ENCODE results near the gene CAPNS2.

The CAPNS2 gene

GRCh38 chr16:55566432-55567175, at the start of gene CAPNS2:
Gene CAPNS2 (plus strand): TSS chr16:55566684. CDS start chr16:55566757, 73 bp downstream.
- H3K4me1 ChIP-seq (ENCODE audit: control insufficient read depth, insufficient read depth, low read length): no peaks in the 10 kb centered on the region
- no peaks in the 10 kb centered on the region for H3K27me3 ChIP-seq (ENCODE audit: control insufficient read depth, insufficient read depth, low read length)
- no peak within 1 kb of the TSS for H3K9ac ChIP-seq (ENCODE audit: low read length)
- no peak within 1 kb of the TSS for H3K27ac ChIP-seq (ENCODE audit: low read depth, low read length)
- H3K4me3 ChIP-seq (ENCODE audit: low read length): no peak within 1 kb of the TSS
- no peaks in the 10 kb centered on the region for H3K36me3 ChIP-seq (ENCODE audit: control insufficient read depth, insufficient read depth, low read length)

- no peaks in the 10 kb centered on the region for H3K27me3 ChIP-seq (ENCODE audit: control insufficient read depth, insufficient read depth, low read length)
These were observed 44.7 kb upstream of the CAPNS2 start for GRCh38 chr16:55521792-55522191.

GRCh38 chr16:55526441-55526840, 40.0 kb upstream of the CAPNS2 start:
- Histone ChIP-seq H3K4me3 (ENCODE audit: low read length) (no peak overlapping the region), H3K9ac (ENCODE audit: low read length) (no peak overlapping the region), H3K36me3 (ENCODE audit: control insufficient read depth, insufficient read depth, low read length) (no peaks in the 10 kb centered on the region), H3K27ac (ENCODE audit: low read depth, low read length) (no peak overlapping the region), H3K4me1 (ENCODE audit: control insufficient read depth, insufficient read depth, low read length) (no peaks in the 10 kb centered on the region), H3K27me3 (ENCODE audit: control insufficient read depth, insufficient read depth, low read length) (no peaks in the 10 kb centered on the region)

More at GRCh38 chr16:55521792-55522191, 44.7 kb upstream of the CAPNS2 start:
- no peak overlapping the region for H3K9ac ChIP-seq (ENCODE audit: low read length)
- no peak overlapping the region for H3K27ac ChIP-seq (ENCODE audit: low read depth, low read length)
- H3K4me1 ChIP-seq (ENCODE audit: control insufficient read depth, insufficient read depth, low read length): no peaks in the 10 kb centered on the region
- no peak overlapping the region for H3K4me3 ChIP-seq (ENCODE audit: low read length)
- H3K36me3 ChIP-seq (ENCODE audit: control insufficient read depth, insufficient read depth, low read length): no peaks in the 10 kb centered on the region

- H3K27me3 ChIP-seq (ENCODE audit: control insufficient read depth, insufficient read depth, low read length): no peaks in the 10 kb centered on the region
- H3K9ac ChIP-seq (ENCODE audit: low read length): no peak overlapping the region
- no peaks in the 10 kb centered on the region for H3K4me1 ChIP-seq (ENCODE audit: control insufficient read depth, insufficient read depth, low read length)
- H3K36me3 ChIP-seq (ENCODE audit: control insufficient read depth, insufficient read depth, low read length): no peaks in the 10 kb centered on the region
- H3K4me3 ChIP-seq (ENCODE audit: low read length): no peak overlapping the region
- H3K27ac ChIP-seq (ENCODE audit: low read depth, low read length): no peak overlapping the region
These were observed 38.6 kb upstream of the CAPNS2 start for GRCh38 chr16:55527885-55528284.

GRCh38 chr16:55529018-55529417, 37.5 kb upstream of the CAPNS2 start:
- Histone ChIP-seq H3K4me3 (ENCODE audit: low read length) (no peak overlapping the region), H3K4me1 (ENCODE audit: control insufficient read depth, insufficient read depth, low read length) (no peaks in the 10 kb centered on the region), H3K27ac (ENCODE audit: low read depth, low read length) (no peak overlapping the region), H3K36me3 (ENCODE audit: control insufficient read depth, insufficient read depth, low read length) (no peaks in the 10 kb centered on the region), H3K27me3 (ENCODE audit: control insufficient read depth, insufficient read depth, low read length) (no peaks in the 10 kb centered on the region), H3K9ac (ENCODE audit: low read length) (no peak overlapping the region)

GRCh38 chr16:55530316-55530856, 36.1 kb upstream of the CAPNS2 start:
- H3K27ac ChIP-seq (ENCODE audit: low read depth, low read length): no peak overlapping the region
- H3K36me3 ChIP-seq (ENCODE audit: control insufficient read depth, insufficient read depth, low read length): no peaks in the 10 kb centered on the region
- H3K27me3 ChIP-seq (ENCODE audit: control insufficient read depth, insufficient read depth, low read length): no peaks in the 10 kb centered on the region
- H3K9ac ChIP-seq (ENCODE audit: low read length): no peak overlapping the region
- H3K4me3 ChIP-seq (ENCODE audit: low read length): no peak overlapping the region
- H3K4me1 ChIP-seq (ENCODE audit: control insufficient read depth, insufficient read depth, low read length): no peaks in the 10 kb centered on the region

GRCh38 chr16:55532227-55532626, 34.3 kb upstream of the CAPNS2 start:
- H3K4me3 ChIP-seq (ENCODE audit: low read length): no peak overlapping the region
- H3K4me1 ChIP-seq (ENCODE audit: control insufficient read depth, insufficient read depth, low read length): no peaks in the 10 kb centered on the region
- H3K9ac ChIP-seq (ENCODE audit: low read length): no peak overlapping the region
- H3K36me3 ChIP-seq (ENCODE audit: control insufficient read depth, insufficient read depth, low read length): no peaks in the 10 kb centered on the region
- H3K27me3 ChIP-seq (ENCODE audit: control insufficient read depth, insufficient read depth, low read length): no peaks in the 10 kb centered on the region
- no peak overlapping the region for H3K27ac ChIP-seq (ENCODE audit: low read depth, low read length)

- Histone ChIP-seq H3K4me3 (ENCODE audit: low read length) (no peak overlapping the region), H3K27ac (ENCODE audit: low read depth, low read length) (no peak overlapping the region), H3K4me1 (ENCODE audit: control insufficient read depth, insufficient read depth, low read length) (no peaks in the 10 kb centered on the region), H3K9ac (ENCODE audit: low read length) (no peak overlapping the region), H3K36me3 (ENCODE audit: control insufficient read depth, insufficient read depth, low read length) (peaks cover 2% of the 10 kb centered on the region), H3K27me3 (ENCODE audit: control insufficient read depth, insufficient read depth, low read length) (no peaks in the 10 kb centered on the region)
These were observed 31.7 kb upstream of the CAPNS2 start for GRCh38 chr16:55534756-55535155.

- no peak overlapping the region for H3K9ac ChIP-seq (ENCODE audit: low read length)
- H3K27ac ChIP-seq (ENCODE audit: low read depth, low read length): no peak overlapping the region
- no peak overlapping the region for H3K4me3 ChIP-seq (ENCODE audit: low read length)
- no peaks in the 10 kb centered on the region for H3K27me3 ChIP-seq (ENCODE audit: control insufficient read depth, insufficient read depth, low read length)
- H3K4me1 ChIP-seq (ENCODE audit: control insufficient read depth, insufficient read depth, low read length): no peaks in the 10 kb centered on the region
- H3K36me3 ChIP-seq (ENCODE audit: control insufficient read depth, insufficient read depth, low read length): peaks cover 2% of the 10 kb centered on the region
These were observed 27.4 kb upstream of the CAPNS2 start for GRCh38 chr16:55539049-55539448.

GRCh38 chr16:55539488-55539887, 27.0 kb upstream of the CAPNS2 start:
- H3K27ac ChIP-seq (ENCODE audit: low read depth, low read length): no peak overlapping the region
- H3K36me3 ChIP-seq (ENCODE audit: control insufficient read depth, insufficient read depth, low read length): peaks cover 2% of the 10 kb centered on the region
- H3K9ac ChIP-seq (ENCODE audit: low read length): no peak overlapping the region
- H3K4me3 ChIP-seq (ENCODE audit: low read length): no peak overlapping the region
- no peaks in the 10 kb centered on the region for H3K27me3 ChIP-seq (ENCODE audit: control insufficient read depth, insufficient read depth, low read length)
- H3K4me1 ChIP-seq (ENCODE audit: control insufficient read depth, insufficient read depth, low read length): no peaks in the 10 kb centered on the region

GRCh38 chr16:55540221-55540620, 26.3 kb upstream of the CAPNS2 start:
- no peak overlapping the region for H3K9ac ChIP-seq (ENCODE audit: low read length)
- H3K27me3 ChIP-seq (ENCODE audit: control insufficient read depth, insufficient read depth, low read length): no peaks in the 10 kb centered on the region
- peaks cover 2% of the 10 kb centered on the region for H3K36me3 ChIP-seq (ENCODE audit: control insufficient read depth, insufficient read depth, low read length)
- H3K4me3 ChIP-seq (ENCODE audit: low read length): no peak overlapping the region
- no peaks in the 10 kb centered on the region for H3K4me1 ChIP-seq (ENCODE audit: control insufficient read depth, insufficient read depth, low read length)
- H3K27ac ChIP-seq (ENCODE audit: low read depth, low read length): no peak overlapping the region

- H3K4me1 ChIP-seq (ENCODE audit: control insufficient read depth, insufficient read depth, low read length): no peaks in the 10 kb centered on the region
- H3K27ac ChIP-seq (ENCODE audit: low read depth, low read length): no peak overlapping the region
- no peak overlapping the region for H3K4me3 ChIP-seq (ENCODE audit: low read length)
These were observed 23.9 kb upstream of the CAPNS2 start for GRCh38 chr16:55542459-55543082.

GRCh38 chr16:55543472-55543871, 23.0 kb upstream of the CAPNS2 start:
- Histone ChIP-seq H3K27ac (ENCODE audit: low read depth, low read length) (no peak overlapping the region), H3K4me1 (ENCODE audit: control insufficient read depth, insufficient read depth, low read length) (no peaks in the 10 kb centered on the region), H3K4me3 (ENCODE audit: low read length) (no peak overlapping the region), H3K9ac (ENCODE audit: low read length) (no peak overlapping the region), H3K27me3 (ENCODE audit: control insufficient read depth, insufficient read depth, low read length) (no peaks in the 10 kb centered on the region), H3K36me3 (ENCODE audit: control insufficient read depth, insufficient read depth, low read length) (no peaks in the 10 kb centered on the region)

More at GRCh38 chr16:55542459-55543082, 23.9 kb upstream of the CAPNS2 start:
- Histone ChIP-seq H3K27me3 (ENCODE audit: control insufficient read depth, insufficient read depth, low read length) (no peaks in the 10 kb centered on the region), H3K36me3 (ENCODE audit: control insufficient read depth, insufficient read depth, low read length) (peaks cover 2% of the 10 kb centered on the region), H3K9ac (ENCODE audit: low read length) (no peak overlapping the region)

Measured in rectal smooth muscle tissue (tissue), 1 donor.